ENCODE measurements around the gene IL17B. TPM values are rescaled to one million over a fixed set of nuclear protein-coding genes. Genes with fewer than 3 reads are reported as not detected.

IL17B gene, protein sequence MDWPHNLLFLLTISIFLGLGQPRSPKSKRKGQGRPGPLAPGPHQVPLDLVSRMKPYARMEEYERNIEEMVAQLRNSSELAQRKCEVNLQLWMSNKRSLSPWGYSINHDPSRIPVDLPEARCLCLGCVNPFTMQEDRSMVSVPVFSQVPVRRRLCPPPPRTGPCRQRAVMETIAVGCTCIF
- 0.09 to 0.17 TPM in 2 of 5 replicates, not detected in the others for total RNA-seq (2022; extraction: Qiagen RNA extraction)

DNA sequence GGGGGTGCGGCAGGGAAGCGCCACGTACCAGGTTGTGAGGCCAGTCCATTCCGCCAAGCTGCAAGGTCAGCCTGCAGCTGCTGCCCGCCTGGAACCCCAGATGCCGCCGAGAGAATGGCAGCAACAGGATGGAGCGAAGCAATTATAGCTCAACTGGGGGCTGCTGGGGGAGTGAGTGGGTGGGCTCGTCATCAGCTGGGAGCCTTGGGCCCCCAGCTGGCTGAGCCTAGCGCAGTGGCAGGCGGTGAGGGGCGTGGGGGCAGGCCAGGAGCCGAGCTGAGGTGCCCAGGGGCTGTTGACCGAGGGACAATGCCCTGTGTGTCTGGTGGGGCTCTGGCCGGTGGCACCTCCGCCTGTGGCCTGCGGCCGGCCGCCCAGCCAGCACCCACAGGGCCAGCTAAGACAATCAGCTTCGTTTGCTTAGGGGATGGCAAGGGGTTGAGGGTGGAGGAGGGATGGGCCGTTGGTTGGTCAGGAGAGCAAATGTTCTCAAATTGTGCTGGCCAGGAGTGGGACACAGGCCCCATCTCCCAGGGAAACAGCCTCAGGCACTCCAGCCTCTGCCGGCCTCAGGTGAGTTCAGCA, at the start of gene IL17B:
TSS of gene IL17B (minus strand) at position 116 of the 585 bp plus-strand sequence. CDS start at position 49, 67 bp downstream.

DNA sequence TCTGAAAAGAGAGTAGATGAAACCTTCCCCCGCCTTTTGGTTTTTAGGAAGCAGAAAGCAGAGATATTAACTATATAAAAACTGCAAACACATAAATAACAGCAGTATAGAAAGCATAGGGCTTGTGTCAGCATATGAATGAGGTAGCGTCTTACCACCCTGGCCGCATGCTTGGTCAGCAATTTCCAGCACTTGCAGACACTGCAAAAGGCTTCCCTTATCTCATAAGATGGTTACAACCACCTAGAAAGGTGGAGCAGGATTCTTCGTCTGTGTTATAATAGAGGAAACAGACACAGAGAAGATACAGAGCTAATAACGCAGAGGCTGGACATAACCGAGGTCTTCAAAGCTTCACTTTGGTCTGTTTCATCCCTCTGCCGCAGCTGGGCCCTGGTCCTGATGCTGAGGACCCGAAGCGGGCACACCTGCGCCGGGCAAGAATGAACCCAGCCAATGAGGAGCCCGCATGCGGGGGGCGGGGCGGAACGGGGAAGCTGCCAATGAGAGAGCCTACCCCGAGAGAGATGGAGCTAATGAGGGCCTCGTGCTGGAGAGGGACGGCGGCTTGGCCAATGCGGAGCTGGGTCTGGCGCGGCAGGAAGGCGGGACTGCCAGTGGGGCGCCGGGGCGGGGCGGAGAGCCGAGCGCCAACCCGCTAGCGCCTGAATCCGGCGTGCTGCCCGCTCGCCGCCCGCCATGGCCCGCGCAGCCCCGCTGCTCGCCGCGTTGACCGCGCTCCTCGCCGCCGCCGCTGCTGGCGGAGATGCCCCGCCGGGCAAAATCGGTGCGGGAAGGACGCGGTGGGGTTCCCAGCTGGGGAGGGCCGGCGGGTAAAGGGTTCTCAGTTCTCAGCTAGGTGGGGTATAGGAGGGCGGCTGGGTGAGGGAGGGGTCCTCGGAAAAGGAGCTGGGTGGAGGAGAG, 21.5 kb downstream of the IL17B start, which contains the start of gene PCYOX1L:
TSS of gene PCYOX1L (plus strand) at position 677 of the 924 bp plus-strand sequence. CDS start at position 700, 23 bp downstream.

GRCh38 chr5:149345147-149345891, 33.8 kb downstream of the IL17B start, which contains the start of gene GRPEL2:
GRPEL2 (plus strand) TSS chr5:149345499; CDS start chr5:149345540, 41 bp downstream.

Other genes with a start within 250 kb of the IL17B start
- gene ABLIM3, start 237.8 kb downstream of the IL17B start, total RNA-seq (2022; extraction: Qiagen RNA extraction): 23.6 to 26.4 TPM (median 24.9 TPM) in 5 replicates
- gene AFAP1L1, start 107.4 kb downstream of the IL17B start, total RNA-seq (2022; extraction: Qiagen RNA extraction): 12.3 to 15.7 TPM (median 15.4 TPM) in 5 replicates
- gene GRPEL2, start 33.8 kb downstream of the IL17B start, total RNA-seq (2022; extraction: Qiagen RNA extraction): 6.6 to 10.8 TPM (median 7.3 TPM) in 5 replicates
- 2.2 to 3.0 TPM (median 2.9 TPM) in 5 replicates for gene PCYOX1L, start 21.2 kb downstream of the IL17B start, total RNA-seq (2022; extraction: Qiagen RNA extraction)
- 128 to 152 TPM (median 146 TPM) in 5 replicates for gene CSNK1A1, start 172.1 kb upstream of the IL17B start, total RNA-seq (2022; extraction: Qiagen RNA extraction)
- 2.4 to 2.8 TPM (median 2.6 TPM) in 5 replicates for gene ARHGEF37, start 202.2 kb upstream of the IL17B start, total RNA-seq (2022; extraction: Qiagen RNA extraction)

Data from A549 treated with AZD2906 at 1 μM for 4 hours (cell line).